HL-60/S4 treated with phorbol 12-myristate 13-acetate at 8.2 ng/mL for 4 days and 3 days (cell line): ENCODE measurements around the gene SLC36A2.

ENCODE experiments used
- in situ Hi-C: fragments of 300-500 bp; cut with MboI; formaldehyde crosslinking; loops from 2 replicates; pipeline ENCODE4 v1.15.0; 2022; ENCODE audit warnings: low sequenced_read_pairs

SLC36A2 gene

DNA sequence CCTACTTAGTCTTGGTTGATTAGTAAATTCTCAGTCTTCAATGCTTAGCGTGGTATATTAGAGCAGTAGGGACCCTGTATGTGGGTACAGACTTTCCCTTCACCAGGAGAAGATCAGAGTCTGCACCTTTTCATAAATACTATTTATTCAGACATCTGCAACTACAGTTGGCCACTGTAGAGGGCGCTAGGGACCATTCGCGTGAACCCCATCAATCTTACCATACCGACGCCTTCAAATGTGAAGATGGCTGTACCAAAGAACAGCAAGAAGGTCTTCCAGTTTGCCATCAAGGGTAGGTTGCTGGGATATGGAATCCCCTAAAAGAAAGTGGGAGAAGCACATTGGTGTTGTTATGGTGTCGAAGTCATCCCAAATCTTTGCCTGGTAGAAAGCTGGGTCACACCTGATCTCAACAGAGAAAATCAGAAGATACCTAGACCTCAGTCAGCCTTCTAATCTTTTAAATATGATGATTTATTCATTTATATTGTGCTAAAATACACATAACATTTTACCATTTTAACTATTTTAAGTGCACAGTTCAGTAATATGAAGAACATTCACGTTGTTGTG, 62.9 kb downstream of the SLC36A2 start:
- in situ Hi-C loops: no loop called here

- in situ Hi-C loops: no loop called here
Measured at GRCh38 chr5:151283120-151283825, 64.1 kb downstream of the SLC36A2 start.

DNA sequence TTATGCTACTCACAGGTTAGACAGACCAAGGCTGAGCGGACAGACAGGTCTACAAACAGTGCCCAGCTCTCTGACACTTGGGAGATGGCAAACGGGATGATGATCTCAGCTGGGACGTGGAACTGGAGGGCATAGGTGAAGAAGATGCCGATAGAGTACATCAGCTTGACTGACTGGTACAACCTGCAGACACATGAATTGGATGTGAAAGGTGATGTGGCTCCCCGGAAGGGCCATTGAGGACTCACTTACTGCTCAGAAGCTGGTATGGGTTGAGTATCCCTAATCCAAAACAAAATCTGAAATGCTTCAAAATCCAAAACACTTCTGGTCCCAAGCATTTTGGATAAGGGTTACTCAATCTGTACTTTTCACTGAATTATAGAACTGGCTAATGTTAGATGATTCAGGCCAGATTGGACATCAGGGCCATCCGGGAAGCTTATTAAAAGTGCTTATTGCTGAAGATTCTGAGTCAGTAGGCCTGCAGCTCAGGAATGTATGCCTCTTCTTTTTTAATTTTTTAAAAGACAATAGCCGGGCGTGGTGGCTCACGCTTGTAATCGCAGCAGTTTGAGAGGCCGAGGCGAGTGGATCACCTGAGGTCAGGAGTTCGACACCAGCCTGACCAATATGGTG, 66.2 kb downstream of the SLC36A2 start:
- in situ Hi-C loops: no loop called here

DNA sequence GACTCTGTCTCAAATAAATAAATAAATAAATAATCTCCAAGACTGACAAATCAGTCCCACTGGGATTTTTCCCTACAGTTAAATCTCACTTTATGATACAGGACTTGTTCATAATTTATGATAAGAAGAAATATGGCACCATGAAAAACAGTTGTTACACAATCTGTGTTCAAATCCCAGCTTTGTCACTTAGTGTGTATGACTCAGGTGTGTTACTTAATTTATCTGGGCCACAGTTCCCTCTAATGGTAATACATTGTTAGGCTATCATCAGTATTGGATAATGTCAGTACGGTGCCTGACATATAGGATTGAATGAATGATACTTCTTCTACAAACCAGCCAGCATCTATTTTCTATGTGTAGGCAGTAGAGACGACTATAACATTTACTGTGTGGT, 66.9 kb downstream of the SLC36A2 start:
- in situ Hi-C loops: no loop called here

- in situ Hi-C loops: no loop called here
Measured at GRCh38 chr5:151278845-151279244, 68.5 kb downstream of the SLC36A2 start.

GRCh38 chr5:151275803-151276202, 71.6 kb downstream of the SLC36A2 start:
- in situ Hi-C loops: no loop called here

DNA sequence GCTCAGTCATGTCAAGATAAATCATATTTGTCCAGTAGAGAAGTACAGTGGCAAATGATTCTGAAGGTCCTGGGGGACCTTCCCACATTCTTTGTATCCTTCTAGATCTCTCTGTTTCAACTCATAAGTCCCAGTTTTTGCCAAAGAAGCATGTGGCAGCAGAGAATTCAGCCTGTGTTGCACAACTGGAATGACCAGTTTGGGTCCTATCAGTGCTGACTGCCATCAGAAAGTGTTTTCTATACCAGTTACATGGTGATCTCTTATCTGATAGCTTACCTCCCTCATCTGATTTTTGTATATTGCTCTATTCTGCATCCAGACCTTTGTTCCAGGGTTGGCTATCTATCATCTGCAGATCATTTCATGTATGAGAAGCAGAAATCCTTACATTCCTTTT, 72.7 kb downstream of the SLC36A2 start:
- in situ Hi-C loops: no loop called here

- in situ Hi-C loops: no loop called here
Measured at GRCh38 chr5:151271336-151271735, 76.0 kb downstream of the SLC36A2 start.

DNA sequence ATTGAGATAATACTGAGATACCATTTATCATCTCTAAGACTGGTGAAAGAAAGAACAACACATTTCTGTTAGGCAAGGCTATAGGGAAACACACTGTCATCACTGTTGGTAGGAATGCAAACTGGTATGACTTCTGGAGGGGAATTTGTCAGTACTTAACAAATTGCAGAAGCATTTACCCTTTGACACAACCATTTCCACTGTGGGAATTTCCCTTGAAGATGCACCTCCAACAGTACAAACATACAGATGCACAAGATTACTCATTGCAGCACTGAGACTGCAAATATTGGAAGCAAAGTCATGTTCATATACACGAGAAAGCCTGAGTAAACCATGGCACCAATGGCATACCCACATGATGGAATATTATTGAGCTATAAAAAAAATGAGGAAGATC, 76.8 kb downstream of the SLC36A2 start:
- in situ Hi-C loops: no loop called here

- in situ Hi-C loops: no loop called here
Measured at GRCh38 chr5:151267491-151268260, 79.7 kb downstream of the SLC36A2 start.
